GM18858 (cell line): Measurements from ENCODE around the gene KIR3DL1.
"Not testable (repeated sequence)": the region's sequence is repeated elsewhere in the genome, so short reads cannot be mapped to it uniquely, and the experiment has no call there.

Experiments
- ATAC-seq: cut with Tn5 transposase; IDR thresholded peaks from one replicate; pipeline ENCODE4 v1.9.1; 2021; ENCODE audit not compliant: unreplicated experiment

The KIR3DL1 gene

DNA sequence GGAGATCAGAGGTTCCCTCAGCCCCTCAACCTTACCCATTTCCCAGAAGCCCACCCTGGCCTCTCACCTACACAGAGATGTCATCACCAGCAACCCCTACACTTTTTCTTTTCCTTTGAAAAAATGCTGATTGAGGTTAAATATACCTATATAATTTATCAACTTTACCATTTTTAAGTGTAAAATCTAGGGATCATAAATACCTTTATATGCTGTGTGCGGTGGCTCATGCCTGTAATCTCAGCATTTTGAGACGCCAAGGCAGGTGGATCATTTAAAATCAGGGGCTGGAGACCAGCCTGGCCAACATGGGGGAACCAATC is 9.8 kb upstream of the KIR3DL1 start:
- ATAC-seq: no peak

DNA sequence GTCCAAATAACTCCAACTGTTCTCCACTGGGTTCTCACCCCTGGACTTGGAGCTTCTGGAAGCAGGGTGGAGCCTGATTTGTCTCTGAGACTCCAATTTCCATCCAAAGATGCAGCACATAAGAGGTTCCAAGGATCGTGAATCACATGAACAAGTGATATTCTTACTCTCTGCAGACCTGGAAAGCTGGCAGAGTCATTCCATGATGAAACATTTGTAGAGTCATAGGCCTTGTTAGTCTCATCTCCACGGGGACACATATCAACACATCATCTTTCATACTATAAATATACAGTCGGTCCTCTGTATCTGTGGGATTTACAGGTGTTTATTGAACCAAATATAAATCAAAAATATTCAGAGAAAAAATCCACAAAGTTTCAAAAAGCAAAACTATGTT is 1.7 kb upstream of the KIR3DL1 start:
- ATAC-seq: not testable (repeated sequence)

DNA sequence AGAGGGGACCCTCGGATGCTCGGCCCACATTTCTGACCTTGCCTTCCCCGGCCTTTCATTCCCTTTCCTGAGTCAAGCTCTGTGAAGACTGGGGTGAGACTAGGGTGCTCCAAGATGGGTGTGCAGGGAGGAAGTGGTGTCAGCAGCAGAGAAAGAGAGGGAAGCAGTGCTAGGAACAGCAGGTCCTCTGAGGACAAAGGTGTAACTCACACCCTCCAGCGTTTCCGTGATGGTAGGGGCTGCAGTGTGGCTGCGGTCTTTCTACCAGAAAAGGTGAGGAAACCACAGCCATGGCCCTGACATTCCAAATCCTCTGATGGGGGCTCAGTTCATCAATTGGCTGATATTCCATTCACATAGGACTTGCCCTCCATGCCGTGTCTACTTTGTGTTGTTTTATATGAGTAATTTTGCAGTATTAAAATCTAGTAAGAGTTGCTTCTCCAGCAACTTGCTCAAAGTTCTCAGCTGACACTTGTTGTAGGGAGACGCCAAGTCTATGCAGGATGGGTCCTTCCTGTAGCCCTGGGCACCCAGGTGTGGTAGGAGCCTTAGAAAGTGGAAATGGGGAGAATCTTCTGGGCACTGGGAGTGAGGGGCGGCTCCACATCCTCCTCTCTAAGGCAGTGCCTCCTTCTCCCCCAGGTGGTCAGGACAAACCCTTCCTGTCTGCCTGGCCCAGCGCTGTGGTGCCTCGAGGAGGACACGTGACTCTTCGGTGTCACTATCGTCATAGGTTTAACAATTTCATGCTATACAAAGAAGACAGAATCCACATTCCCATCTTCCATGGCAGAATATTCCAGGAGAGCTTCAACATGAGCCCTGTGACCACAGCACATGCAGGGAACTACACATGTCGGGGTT is 1.6 kb downstream of the KIR3DL1 start:
- ATAC-seq: no peak

DNA sequence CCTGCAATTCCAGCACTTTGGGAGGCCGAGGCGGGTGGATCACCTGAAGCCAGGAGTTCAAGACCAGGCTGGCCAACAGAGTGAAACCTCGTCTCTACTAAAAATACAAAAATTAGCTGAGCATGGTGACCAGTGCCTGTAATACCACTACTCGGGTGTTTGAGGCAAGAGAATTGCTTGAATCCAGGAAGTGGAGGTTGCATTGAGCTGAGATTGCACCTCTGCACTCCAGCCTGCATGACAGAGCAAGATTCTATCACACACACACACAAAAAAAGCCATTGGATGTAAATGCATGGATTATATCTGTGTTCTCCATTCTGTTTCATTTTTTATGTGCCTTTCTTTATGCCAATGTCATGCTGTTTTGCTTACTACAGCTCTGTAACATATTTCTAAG is 8.1 kb downstream of the KIR3DL1 start:
- ATAC-seq: not testable (repeated sequence)

DNA sequence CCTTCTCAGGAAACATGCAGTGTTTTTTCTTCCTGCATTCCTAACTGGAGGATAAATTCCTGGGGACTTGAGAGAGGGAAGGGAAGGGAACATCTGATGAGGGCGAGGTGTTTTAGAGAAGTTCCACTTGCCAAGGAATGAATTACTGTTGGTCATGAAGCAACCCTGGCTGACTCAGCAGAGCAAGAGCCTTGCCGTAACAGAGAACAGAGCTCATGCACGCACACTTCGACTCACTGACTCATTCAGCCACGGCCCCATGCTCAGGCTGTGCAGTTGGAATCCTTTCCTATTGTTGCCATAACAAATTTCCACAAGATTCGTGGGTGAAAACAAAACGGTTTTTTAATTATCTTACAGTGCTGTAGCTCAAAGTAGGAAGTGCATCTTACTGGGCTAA is 9.1 kb downstream of the KIR3DL1 start:
- ATAC-seq: not testable (repeated sequence)

DNA sequence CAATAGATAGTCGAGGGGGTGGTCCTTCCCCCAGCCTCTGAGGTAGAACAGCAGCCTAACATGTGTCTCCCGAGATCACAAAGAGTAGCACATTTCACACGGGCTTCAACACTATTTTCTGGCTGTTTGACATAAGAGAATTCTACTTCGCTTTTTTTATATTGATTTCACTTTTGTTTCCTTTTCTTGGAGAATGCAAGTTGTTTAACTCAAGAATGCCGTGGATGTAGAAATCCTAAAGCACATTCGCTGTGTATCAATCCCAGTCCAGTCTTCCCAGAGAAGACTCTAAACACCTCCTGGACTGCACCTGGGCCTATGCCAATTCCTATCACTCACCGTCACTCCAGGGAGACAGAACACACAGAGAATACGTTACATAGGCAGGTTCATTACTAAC is 11.8 kb downstream of the KIR3DL1 start:
- not testable (repeated sequence) for ATAC-seq

DNA sequence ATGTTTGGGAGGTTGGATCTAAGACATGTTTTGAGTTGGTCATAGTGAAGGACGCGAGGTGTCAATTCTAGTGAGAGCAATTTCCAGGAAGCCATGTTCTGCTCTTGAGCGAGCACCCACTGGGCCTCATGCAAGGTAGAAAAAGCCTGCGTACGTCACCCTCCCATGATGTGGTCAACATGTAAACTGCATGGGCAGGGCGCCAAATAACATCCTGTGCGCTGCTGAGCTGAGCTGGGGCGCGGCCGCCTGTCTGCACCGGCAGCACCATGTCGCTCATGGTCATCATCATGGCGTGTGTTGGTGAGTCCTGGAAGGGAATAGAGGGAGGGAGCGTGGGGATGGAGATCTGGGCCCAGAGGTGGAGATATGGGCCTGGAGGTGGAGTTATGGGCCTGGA is 16.2 kb downstream of the KIR3DL1 start, which contains the start of gene KIR2DS4:
Gene KIR2DS4, plus strand, starts transcription at position 181 of the 400 bp plus-strand sequence.
- ATAC-seq: not testable (repeated sequence)

DNA sequence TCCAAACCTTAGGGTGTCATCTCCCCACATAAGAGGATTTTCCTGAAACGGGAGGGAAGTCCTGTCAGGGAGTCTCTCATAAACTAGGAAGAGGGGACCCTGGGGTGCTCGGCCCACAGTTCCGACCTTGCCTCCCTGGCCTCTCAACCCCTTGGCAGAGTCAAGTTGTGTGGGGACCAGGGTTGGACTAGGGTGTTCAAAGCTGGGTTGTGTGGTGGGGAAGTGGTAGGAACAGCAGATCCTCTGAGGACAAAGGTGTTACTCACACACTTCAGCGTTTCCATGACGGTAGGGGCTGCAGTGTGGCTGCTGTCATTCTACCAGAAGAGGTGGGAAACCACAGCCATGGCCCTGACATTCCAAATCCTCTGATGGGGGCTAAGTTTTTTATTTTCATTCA is 18.9 kb downstream of the KIR3DL1 start:
- ATAC-seq: not testable (repeated sequence)

DNA sequence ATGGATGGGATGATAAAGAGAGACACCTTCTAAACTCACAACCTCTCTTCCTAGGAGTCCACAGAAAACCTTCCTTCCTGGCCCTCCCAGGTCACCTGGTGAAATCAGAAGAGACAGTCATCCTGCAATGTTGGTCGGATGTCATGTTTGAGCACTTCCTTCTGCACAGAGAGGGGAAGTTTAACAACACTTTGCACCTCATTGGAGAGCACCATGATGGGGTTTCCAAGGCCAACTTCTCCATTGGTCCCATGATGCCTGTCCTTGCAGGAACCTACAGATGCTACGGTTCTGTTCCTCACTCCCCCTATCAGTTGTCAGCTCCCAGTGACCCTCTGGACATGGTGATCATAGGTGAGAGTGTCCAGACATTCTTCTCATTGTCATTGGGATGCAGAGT is 21.3 kb downstream of the KIR3DL1 start:
- ATAC-seq: not testable (repeated sequence)

DNA sequence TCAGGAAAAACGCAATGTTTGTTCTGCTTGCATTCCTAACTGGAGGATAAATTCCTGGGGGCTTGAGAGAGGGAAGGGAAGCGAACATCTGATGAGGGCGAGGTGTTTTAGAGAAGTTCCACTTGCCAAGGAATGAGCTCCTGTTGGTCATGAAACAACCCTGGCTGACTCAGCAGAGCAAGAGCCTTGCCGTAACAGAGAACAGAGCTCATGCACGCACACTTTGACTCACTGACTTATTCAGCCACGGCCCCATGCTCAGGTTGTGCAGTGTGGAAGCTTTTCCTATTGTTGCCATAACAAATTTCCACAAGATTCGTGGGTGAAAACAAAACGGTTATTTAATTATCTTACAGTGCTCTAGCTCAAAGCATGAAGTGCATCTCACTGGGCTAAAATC is 26.9 kb downstream of the KIR3DL1 start:
- ATAC-seq: not testable (repeated sequence)

DNA sequence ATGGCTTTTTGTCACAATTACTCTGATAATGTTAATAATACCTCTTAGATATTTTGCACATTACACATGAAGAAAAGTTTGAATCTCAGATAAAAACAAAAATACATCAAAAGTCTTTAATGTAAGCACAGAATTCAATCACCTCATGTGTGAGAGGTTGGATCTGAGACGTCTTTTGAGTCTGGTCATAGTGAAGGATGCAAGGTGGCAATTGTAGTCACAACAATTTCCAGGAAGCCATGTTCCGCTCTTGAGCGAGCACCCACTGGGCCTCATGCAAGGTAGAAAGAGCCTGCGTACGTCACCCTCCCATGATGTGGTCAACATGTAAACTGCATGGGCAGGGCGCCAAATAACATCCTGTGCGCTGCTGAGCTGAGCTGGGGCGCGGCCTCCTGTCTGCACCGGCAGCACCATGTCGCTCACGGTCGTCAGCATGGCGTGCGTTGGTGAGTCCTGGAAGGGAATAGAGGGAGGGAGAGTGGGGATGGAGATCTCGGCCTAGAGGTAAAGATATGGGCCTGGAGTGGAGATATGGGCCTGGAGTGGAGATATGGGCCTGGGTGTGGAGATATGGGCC is 33.9 kb downstream of the KIR3DL1 start, which contains the start of gene KIR3DL2:
Gene KIR3DL2, plus strand, starts transcription at position 383 of the 580 bp plus-strand sequence. Its CDS starts 33 bp downstream, at position 416.
- not testable (repeated sequence) for ATAC-seq

DNA sequence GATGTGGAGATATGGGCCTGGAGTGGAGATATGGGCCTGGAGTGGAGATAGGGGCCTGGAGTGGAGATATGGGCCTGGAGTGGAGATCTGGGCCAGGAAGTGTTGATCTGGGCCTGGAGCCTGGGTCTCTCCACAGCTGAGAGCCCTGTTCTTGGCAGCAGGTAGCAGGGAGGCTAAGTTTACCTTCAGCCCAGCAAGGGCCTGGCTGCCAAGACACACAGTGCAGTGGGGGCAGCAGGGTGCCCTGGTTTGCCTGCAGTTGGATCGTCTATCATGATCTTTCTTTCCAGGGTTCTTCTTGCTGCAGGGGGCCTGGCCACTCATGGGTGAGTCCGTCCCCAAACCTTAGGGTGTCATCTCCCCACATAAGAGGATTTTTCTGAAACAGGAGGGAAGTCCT is 34.7 kb downstream of the KIR3DL1 start:
- no peak for ATAC-seq

DNA sequence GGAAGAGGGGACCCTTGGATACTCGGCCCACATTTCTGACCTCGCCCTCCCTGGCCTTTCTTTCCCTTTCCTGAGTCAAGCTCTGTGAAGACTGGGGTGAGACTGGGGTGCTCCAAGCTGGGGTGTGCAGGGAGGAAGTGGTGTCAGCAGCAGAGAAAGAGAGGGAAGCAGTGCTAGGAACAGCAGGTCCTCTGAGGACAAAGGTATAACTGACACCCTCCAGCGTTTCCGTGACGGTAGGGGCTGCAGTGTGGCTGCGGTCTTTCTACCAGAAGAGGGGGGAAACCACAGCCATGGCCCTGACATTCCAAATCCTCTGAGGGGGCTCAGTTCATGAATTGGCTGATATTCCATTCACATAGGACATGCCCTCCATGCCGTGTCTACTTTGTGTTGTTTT is 35.1 kb downstream of the KIR3DL1 start:
- no peak for ATAC-seq

DNA sequence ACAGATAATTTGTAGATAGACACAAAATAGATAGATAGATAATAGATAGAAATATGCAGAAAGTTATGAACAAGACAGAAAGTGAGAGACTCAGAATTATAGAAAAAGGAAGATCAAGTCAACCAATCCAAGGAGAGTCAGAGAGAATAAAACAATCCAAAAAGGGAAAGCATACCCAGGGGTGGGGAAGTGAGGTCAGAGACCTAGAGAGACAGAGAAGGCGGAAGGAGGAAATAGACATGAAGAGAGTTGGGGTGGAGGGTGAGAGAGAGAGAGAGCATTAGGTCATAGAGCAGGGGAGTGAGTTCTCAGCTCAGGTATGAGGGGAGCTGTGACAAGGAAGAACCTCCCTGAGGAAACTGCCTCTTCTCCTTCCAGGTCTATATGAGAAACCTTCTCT is 39.0 kb downstream of the KIR3DL1 start:
- ATAC-seq: not testable (repeated sequence)

DNA sequence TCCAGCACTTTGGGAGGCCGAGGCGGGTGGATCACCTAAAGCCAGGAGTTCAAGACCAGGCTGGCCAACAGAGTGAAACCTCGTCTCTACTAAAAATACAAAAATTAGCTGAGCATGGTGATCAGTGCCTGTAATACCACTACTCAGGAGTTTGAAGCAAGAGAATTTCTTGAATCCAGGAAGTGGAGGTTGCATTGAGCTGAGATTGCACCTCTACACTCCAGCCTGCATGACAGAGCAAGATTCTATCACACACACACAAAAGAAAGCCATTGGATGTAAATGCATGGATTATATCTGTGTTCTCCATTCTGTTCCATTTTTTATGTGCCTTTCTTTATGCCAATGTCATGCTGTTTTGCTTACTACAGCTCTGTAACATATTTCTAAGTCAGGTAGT is 42.2 kb downstream of the KIR3DL1 start:
- ATAC-seq: not testable (repeated sequence)

DNA sequence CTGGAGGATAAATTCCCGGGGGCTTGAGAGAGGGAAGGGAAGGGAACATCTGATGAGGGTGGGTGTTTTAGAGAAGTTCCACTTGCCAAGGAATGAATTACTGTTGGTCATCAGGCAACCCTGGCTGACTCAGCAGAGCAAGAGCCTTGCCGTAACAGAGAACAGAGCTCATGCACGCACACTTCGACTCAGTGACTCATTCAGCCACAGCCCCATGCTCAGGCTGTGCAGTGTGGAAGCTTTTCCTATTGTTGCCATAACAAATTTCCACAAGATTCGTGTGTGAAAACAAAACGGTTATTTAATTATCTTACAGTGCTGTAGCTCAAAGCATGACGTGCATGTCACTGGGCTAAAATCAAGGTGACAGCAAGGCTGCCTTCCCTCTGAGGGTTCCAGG is 43.2 kb downstream of the KIR3DL1 start:
- ATAC-seq: not testable (repeated sequence)

DNA sequence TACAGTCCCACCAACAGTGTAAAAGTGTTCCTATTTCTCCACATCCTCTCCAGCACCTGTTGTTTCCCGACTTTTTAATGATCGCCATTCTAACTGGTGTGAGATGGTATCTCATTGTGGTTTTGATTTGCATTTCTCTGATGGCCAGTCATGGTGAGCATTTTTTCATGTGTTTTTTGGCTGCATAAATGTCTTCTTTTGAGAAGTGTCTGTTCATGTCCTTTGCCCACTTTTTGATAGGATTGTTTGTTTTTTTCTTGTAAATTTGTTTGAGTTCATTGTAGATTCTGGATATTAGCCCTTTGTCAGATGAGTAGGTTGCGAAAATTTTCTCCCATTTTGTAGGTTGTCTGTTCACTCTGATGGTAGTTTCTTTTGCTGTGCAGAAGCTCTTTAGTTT is 47.2 kb downstream of the KIR3DL1 start:
- ATAC-seq: not testable (repeated sequence)

DNA sequence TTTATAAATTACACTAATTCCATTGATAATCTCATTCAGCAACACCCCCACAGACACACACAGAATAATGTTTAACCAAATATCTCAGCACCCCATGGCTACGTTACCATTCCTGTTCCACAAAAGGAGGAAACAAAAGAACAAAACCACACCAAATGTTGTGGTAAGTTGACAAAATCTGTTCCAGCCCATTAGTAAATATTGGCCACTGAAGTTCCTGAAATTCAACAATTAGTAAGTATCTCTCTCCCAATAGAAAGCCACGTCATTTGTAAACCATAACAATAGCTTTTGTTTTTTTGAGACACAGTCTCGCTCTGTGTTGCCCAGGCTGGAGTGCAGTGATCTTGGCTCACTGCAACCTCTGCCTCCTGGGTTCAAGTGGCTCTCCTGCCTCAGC is 55.4 kb downstream of the KIR3DL1 start:
- ATAC-seq: no peak

DNA sequence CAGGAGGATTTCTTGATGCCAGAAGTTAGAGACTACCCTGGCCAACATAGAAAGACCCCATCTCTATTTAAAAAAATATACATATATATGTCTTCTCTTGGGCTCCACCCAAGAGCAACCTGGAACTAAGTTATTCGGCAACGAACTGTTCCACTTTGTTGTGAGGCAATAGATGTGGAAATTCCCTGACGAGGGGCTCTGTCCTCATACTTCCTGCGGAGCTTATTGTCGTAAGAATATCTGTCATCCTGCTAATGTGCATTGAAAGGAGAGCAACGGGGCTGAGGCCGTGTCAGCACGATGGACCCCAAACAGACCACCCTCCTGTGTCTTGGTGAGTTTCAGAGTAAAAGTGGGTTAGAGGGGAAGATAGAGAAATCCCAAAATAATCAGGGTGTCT is 57.7 kb downstream of the KIR3DL1 start, which contains the start of gene FCAR:
Gene FCAR, plus strand, starts transcription at position 246 of the 400 bp plus-strand sequence. Its CDS starts 55 bp downstream, at position 301.
- no peak for ATAC-seq

DNA sequence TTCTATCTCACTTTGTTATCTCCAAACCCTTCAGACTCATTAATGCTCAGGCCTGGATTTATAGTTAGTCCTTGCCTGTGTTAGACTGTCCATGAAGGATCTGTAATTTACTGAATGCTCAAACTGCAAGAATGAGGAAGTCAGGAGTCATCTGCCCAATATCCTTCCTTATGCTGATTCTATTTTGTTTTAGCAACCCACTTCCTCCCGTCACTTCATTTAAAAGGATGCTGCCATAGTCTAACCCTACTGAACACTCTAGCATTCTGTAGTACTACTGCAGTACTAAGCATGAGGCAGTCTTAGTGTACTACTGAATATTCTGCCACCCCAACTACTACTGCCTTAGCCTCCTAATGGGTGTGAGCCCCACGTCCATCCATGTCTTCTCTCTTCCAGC is 59.2 kb downstream of the KIR3DL1 start:
- no peak for ATAC-seq

DNA sequence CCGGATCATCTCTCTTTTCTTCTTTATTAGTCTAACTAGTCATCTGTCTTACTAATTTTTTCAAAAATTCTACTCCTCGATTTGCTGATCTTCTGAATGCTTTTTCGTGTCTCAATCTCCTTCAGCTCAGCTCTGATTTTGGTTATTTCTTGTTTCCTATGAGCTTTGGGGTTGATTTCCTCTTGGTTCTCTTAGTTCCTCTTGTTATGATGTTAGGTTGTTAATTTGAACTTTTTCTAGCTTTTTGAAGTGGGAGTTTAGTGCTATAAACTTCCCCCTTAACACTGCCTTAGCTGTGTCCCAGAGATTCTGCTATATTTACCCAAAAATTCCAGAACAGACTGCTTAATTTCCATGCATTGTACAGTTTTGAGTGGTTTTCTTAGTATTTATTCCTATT is 61.2 kb downstream of the KIR3DL1 start:
- no peak for ATAC-seq
